SK-MEL-5 (cell line): ENCODE results near the gene PNPLA6. TPM values are rescaled to one million over a fixed set of nuclear protein-coding genes. Genes with fewer than 3 reads are reported as not detected.
"Not testable (repeated sequence)": the region's sequence is repeated elsewhere in the genome, so short reads cannot be mapped to it uniquely, and the experiment has no call there.

Experiments used
- DNase-seq: peaks from one replicate; pipeline ENCODE4 v3.0.0-alpha.2; 2016; ENCODE audit warnings: low read depth, low spot score
- in situ Hi-C: cut with HindIII; loops from 2 replicates; pipeline ENCODE4 v1.10.0; 2016; ENCODE audit warnings: low sequenced_read_pairs, high pct_unique_total_duplicates, low pct_unique_long_range_greater_than_20kb
- total RNA-seq: library from RNA; depleted of rRNA; stranded (reverse); fragments of >200 nt; shearing (Covaris generic); gene quantifications from 2 replicates; pipeline ENCODE4 v1.2.3, GENCODE V29; 2014

Gene PNPLA6
- total RNA-seq, 1 experiment from 2014 or later: 40.0 TPM

GRCh38 chr19:7527516-7528191 is 7.9 kb upstream of the PNPLA6 start:
- DNase-seq: no peak
- in situ Hi-C loops: no loop called here

GRCh38 chr19:7528192-7528519 is 7.4 kb upstream of the PNPLA6 start:
- no peak for DNase-seq
- in situ Hi-C loops: no loop called here

- no peak for DNase-seq
- in situ Hi-C loops: no loop called here
These were observed 6.8 kb upstream of the PNPLA6 start for GRCh38 chr19:7528522-7529245.

- no peak for DNase-seq
These were observed 6.3 kb upstream of the PNPLA6 start for GRCh38 chr19:7529246-7529600.

GRCh38 chr19:7529610-7530490 is 5.7 kb upstream of the PNPLA6 start:
- no peak for DNase-seq
- in situ Hi-C loops: no loop called here

More at GRCh38 chr19:7529246-7529600, 6.3 kb upstream of the PNPLA6 start:
- in situ Hi-C loops: no loop called here

GRCh38 chr19:7533281-7533885 is 2.1 kb upstream of the PNPLA6 start:
- no peak for DNase-seq
- in situ Hi-C loops: no loop called here

GRCh38 chr19:7533925-7534480 is 1.5 kb upstream of the PNPLA6 start:
- peak; percentile 81 for DNase-seq
- in situ Hi-C loops: no loop called here

GRCh38 chr19:7534531-7535046 is 928 bp upstream of the PNPLA6 start:
- DNase-seq: no peak
- in situ Hi-C loops: no loop called here

GRCh38 chr19:7535998-7536695 is 630 bp downstream of the PNPLA6 start:
- no peak for DNase-seq
- in situ Hi-C loops: no loop called here

- DNase-seq, in situ Hi-C loops: not testable (repeated sequence)
These were observed 3.5 kb downstream of the PNPLA6 start for GRCh38 chr19:7538990-7539389.

GRCh38 chr19:7539827-7540425 is 4.4 kb downstream of the PNPLA6 start:
- in situ Hi-C loops: no loop called here
- no peak for DNase-seq

- in situ Hi-C loops: no loop called here
- no peak for DNase-seq
These were observed 5.4 kb downstream of the PNPLA6 start for GRCh38 chr19:7540761-7541474.

- DNase-seq: no peak
- in situ Hi-C loops: no loop called here
These were observed 5.9 kb downstream of the PNPLA6 start for GRCh38 chr19:7541475-7541824.

- in situ Hi-C loops: no loop called here
- no peak for DNase-seq
These were observed 6.4 kb downstream of the PNPLA6 start for GRCh38 chr19:7541828-7542443.

GRCh38 chr19:7542556-7543348 is 7.2 kb downstream of the PNPLA6 start:
- DNase-seq: no peak
- in situ Hi-C loops: no loop called here
